Medulla oblongata (tissue), 1 donor: ENCODE measurements around the gene SAMD5.
"Not testable (repeated sequence)": the region's sequence is repeated elsewhere in the genome, so short reads cannot be mapped to it uniquely, and the experiment has no call there.

Source experiments
- DNase-seq: peaks from one replicate; pipeline ENCODE4 v3.0.0-alpha.2; 2015; ENCODE audit errors: extremely low spot score

The SAMD5 gene

GRCh38 chr6:147528511-147529145 is 20.1 kb downstream of the SAMD5 start:
- DNase-seq = no peak

- DNase-seq = no peak
These were observed 21.9 kb downstream of the SAMD5 start for GRCh38 chr6:147530132-147531060.

GRCh38 chr6:147531321-147531720 is 22.8 kb downstream of the SAMD5 start:
- DNase-seq = no peak

GRCh38 chr6:147534116-147534860 is 25.8 kb downstream of the SAMD5 start:
- no peak for DNase-seq

- no peak for DNase-seq
These were observed 30.3 kb downstream of the SAMD5 start for GRCh38 chr6:147538821-147539220.

GRCh38 chr6:147540075-147540474 is 31.6 kb downstream of the SAMD5 start:
- DNase-seq = no peak

- DNase-seq = not testable (repeated sequence)
These were observed 33.9 kb downstream of the SAMD5 start for GRCh38 chr6:147542436-147542835.

GRCh38 chr6:147544420-147544819 is 35.9 kb downstream of the SAMD5 start:
- DNase-seq = no peak

- DNase-seq = no peak
These were observed 38.2 kb downstream of the SAMD5 start for GRCh38 chr6:147546501-147547368.

GRCh38 chr6:147547369-147547902 is 38.9 kb downstream of the SAMD5 start:
- DNase-seq = no peak

- DNase-seq = no peak
These were observed 40.5 kb downstream of the SAMD5 start for GRCh38 chr6:147548921-147549475.

- DNase-seq = no peak
These were observed 41.0 kb downstream of the SAMD5 start for GRCh38 chr6:147549531-147549930.

GRCh38 chr6:147551976-147552375 is 43.5 kb downstream of the SAMD5 start:
- no peak for DNase-seq

GRCh38 chr6:147553099-147553498 is 44.6 kb downstream of the SAMD5 start:
- DNase-seq = no peak

- no peak for DNase-seq
These were observed 45.8 kb downstream of the SAMD5 start for GRCh38 chr6:147554281-147554680.

- DNase-seq = no peak
These were observed 50.5 kb downstream of the SAMD5 start for GRCh38 chr6:147559006-147559405.

GRCh38 chr6:147560670-147561069 is 52.2 kb downstream of the SAMD5 start:
- no peak for DNase-seq

- no peak for DNase-seq
These were observed 53.2 kb downstream of the SAMD5 start for GRCh38 chr6:147561726-147562125.

GRCh38 chr6:147563472-147563871 is 55.0 kb downstream of the SAMD5 start:
- DNase-seq = no peak

- DNase-seq = no peak
These were observed 56.1 kb downstream of the SAMD5 start for GRCh38 chr6:147564556-147564955.
